ENCODE measurements around the gene C1QA.

GRCh38 chr1:22615886-22616285 is 20.5 kb upstream of the C1QA start:
- TF ChIP-seq CTCF (IDR thresholded peaks at IDR 0.05) (no peak), POLR2A (IDR thresholded peaks at IDR 0.05) (no peak)
